GM12878 (cell line): ENCODE measurements around the gene CLDN34. TPM values are rescaled to one million over a fixed set of nuclear protein-coding genes. Genes with fewer than 3 reads are reported as not detected.
A peak's percentile ranks its signal among the peaks of the same experiment; 100 is the strongest.

Source experiments
- ASH2L ChIP-seq: fragments of 300-600, 200-600 bp; sonication (generic); IDR thresholded peaks from 2 replicates; pipeline ENCODE4 v1.6.1; 2017; ENCODE audit warnings: low read depth, mild to moderate bottlenecking, borderline replicate concordance
- BMI1 ChIP-seq: fragments of 450-650 bp; IDR thresholded peaks from 2 replicates; pipeline ENCODE4 v1.6.1; 2016; ENCODE audit warnings: mild to moderate bottlenecking, moderate library complexity, borderline replicate concordance
- CHD2 ChIP-seq: IDR thresholded peaks from 2 replicates; pipeline ENCODE4 v1.6.1; 2011; ENCODE audit warnings: low read depth, low read length, improper control_type of control experiment, borderline replicate concordance
- FOXM1 ChIP-seq: IDR thresholded peaks from 2 replicates; pipeline ENCODE4 v1.6.1; 2012; ENCODE audit warnings: low read depth, mild to moderate bottlenecking, inconsistent platforms, low read length, moderate library complexity
- HDAC6 ChIP-seq: fragments of 200-600 bp; sonication (generic); IDR thresholded peaks from one replicate; pipeline ENCODE4 v1.8.0; 2017; ENCODE audit warnings: antibody characterized with exemption; ENCODE audit not compliant: unreplicated experiment
- HDGF ChIP-seq: fragments of 450-650 bp; IDR thresholded peaks from 2 replicates; pipeline ENCODE4 v1.6.1; 2016; ENCODE audit warnings: antibody characterized with exemption
- IKZF2 ChIP-seq, 2 experiments: fragments of 450-650 bp; IDR thresholded peaks; 2 replicates each; pipeline ENCODE4 v1.6.1; 2017; ENCODE audit warnings: mild to moderate bottlenecking in 2 of 2, moderate library complexity in 2 of 2
- KLF5 ChIP-seq: fragments of 450-650 bp; IDR thresholded peaks from 2 replicates; pipeline ENCODE4 v1.6.1; 2014; ENCODE audit warnings: mild to moderate bottlenecking; ENCODE audit not compliant: partially characterized antibody
- MYB ChIP-seq: fragments of 150-350 bp; IDR thresholded peaks from 2 replicates; pipeline ENCODE4 v1.6.1; 2014; ENCODE audit warnings: mild to moderate bottlenecking, low read depth, low read length, borderline replicate concordance
- NBN ChIP-seq: fragments of 450-650 bp; IDR thresholded peaks from 2 replicates; pipeline ENCODE4 v1.6.1; 2016
- PKNOX1 ChIP-seq: fragments of 450-650 bp; IDR thresholded peaks from 2 replicates; pipeline ENCODE4 v1.6.1; 2016; ENCODE audit warnings: mild to moderate bottlenecking
- POLR2AphosphoS5 ChIP-seq: IDR thresholded peaks from 2 replicates; pipeline ENCODE4 v1.6.1; 2011; ENCODE audit warnings: mild to moderate bottlenecking, low read length, inconsistent platforms
- RB1 ChIP-seq: fragments of 450-650 bp; formaldehyde crosslinking; IDR thresholded peaks from 2 replicates; pipeline ENCODE4 v1.6.1; 2017; ENCODE audit warnings: mild to moderate bottlenecking, borderline replicate concordance
- RELA ChIP-seq: fragments of 450-650 bp; IDR thresholded peaks from 2 replicates; pipeline ENCODE4 v1.8.0; 2014; ENCODE audit warnings: borderline replicate concordance; ENCODE audit not compliant: partially characterized antibody
- REST ChIP-seq: IDR thresholded peaks from 2 replicates; pipeline ENCODE4 v1.6.1; 2012; ENCODE audit warnings: mild to moderate bottlenecking, low read depth, low read length
- SIN3A ChIP-seq: IDR thresholded peaks from 2 replicates; pipeline ENCODE4 v1.6.1; 2012; ENCODE audit warnings: low read depth, low read length, improper control_type of control experiment
- SMAD1 ChIP-seq: fragments of 450-650 bp; IDR thresholded peaks from 2 replicates; pipeline ENCODE4 v1.6.1; 2018; ENCODE audit warnings: mild to moderate bottlenecking, low read depth; ENCODE audit not compliant: partially characterized antibody
- SUPT20H ChIP-seq: IDR thresholded peaks from 2 replicates; pipeline ENCODE4 v1.6.1; 2011; ENCODE audit warnings: low read depth, mild to moderate bottlenecking, low read length, moderate library complexity, borderline replicate concordance; ENCODE audit not compliant: control insufficient read depth
- TARDBP ChIP-seq: IDR thresholded peaks from 2 replicates; pipeline ENCODE4 v1.6.1; 2016; ENCODE audit warnings: borderline replicate concordance
- YY1 ChIP-seq: IDR thresholded peaks from 2 replicates; pipeline ENCODE4 v1.6.1; 2011; ENCODE audit warnings: low read depth, mild to moderate bottlenecking, low read length
- ZNF217 ChIP-seq: fragments of 450-650 bp; IDR thresholded peaks from 2 replicates; pipeline ENCODE4 v1.6.1; 2017; ENCODE audit warnings: antibody characterized with exemption, mild to moderate bottlenecking
- ZSCAN29 ChIP-seq: fragments of 450-650 bp; IDR thresholded peaks from 2 replicates; pipeline ENCODE4 v1.6.1; 2017; ENCODE audit warnings: mild to moderate bottlenecking, moderate library complexity
- polyA plus RNA-seq, 11 experiments: library from polyadenylated mRNA; depleted of rRNA in 4 of 11; unstranded in 6 of 11; stranded (reverse) in 5 of 11; fragments of >200 nt; fragmentation: Nextera tagmentation in 4 of 11; fragmentation: Illumina TruSeq in 1 of 11; extraction: Ambion mirVana in 4 of 11; extraction: Trizol in 1 of 11; gene quantifications; 1 replicate in 1 of 11; 2 replicates in 10 of 11; pipeline versions ENCODE4 v1.2.1 to v1.2.3, GENCODE V29; 2011 to 2016; ENCODE audit warnings: inconsistent platforms in 2 of 11, missing spikeins in 2 of 11, low read depth in 1 of 11
- total RNA-seq, 4 experiments: library from RNA; depleted of rRNA in 3 of 4; stranded (reverse); fragments of >200 nt in 3 of 4; fragmentation: Illumina TruSeq in 1 of 4; extraction: Trizol in 1 of 4; gene quantifications; 2 replicates each; pipeline versions ENCODE4 v1.2.1 to v1.2.3, GENCODE V29; 2013 to 2021
- TF ChIP-seq, protein P1 (sequence below): IDR thresholded peaks from 2 replicates; pipeline ENCODE4 v1.6.1; 2011; ENCODE audit warnings: borderline replicate concordance, low read depth, mild to moderate bottlenecking, moderate library complexity, mixed read lengths, low read length; ENCODE audit not compliant: insufficient read depth; ENCODE audit errors: extremely low read length
- TF ChIP-seq, protein P2 (sequence below): IDR thresholded peaks from 2 replicates; pipeline ENCODE4 v1.6.1; 2011; ENCODE audit warnings: borderline replicate concordance, low read depth, mild to moderate bottlenecking, moderate library complexity, low read length; ENCODE audit not compliant: insufficient read depth, poor library complexity, severe bottlenecking

CLDN34 gene
- total and polyA plus RNA-seq, 10 of the 15 experiments (the other 5 are each of a cell fraction or from before 2014, with no cell fraction given), result not detected

DNA sequence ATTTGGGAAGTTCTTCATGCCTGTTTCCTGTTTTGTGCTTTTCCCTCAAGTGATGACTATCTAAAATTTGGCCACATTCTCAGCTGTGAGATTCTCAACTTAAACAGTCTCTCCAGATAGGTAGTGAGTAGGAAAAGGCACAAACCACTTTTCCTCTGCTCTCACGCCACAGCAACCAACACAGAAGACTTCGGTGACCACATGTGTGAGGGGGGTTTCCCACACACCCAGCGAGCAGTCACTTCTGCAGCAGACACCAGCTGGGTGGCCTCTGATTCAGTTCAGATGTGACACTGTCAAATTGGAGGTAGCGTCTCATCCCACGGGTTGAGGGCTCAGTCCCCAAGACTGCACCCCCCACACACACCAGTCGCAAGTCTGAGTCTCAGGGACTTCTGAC lies 25.1 kb upstream of the CLDN34 start (continued):
- no peak for TF ChIP-seq REST
- no peak for TF ChIP-seq SUPT20H
- no peak for TF ChIP-seq ZSCAN29
- 0 out of 2 replicates have a peak, but pooled peaks have one; percentile 23 for TF ChIP-seq NBN
- no peak; the same call in 1 of the 2 replicates for TF ChIP-seq BMI1
- no peak; the same call in 1 of the 2 replicates for TF ChIP-seq CHD2
- TF ChIP-seq, protein P1, sequence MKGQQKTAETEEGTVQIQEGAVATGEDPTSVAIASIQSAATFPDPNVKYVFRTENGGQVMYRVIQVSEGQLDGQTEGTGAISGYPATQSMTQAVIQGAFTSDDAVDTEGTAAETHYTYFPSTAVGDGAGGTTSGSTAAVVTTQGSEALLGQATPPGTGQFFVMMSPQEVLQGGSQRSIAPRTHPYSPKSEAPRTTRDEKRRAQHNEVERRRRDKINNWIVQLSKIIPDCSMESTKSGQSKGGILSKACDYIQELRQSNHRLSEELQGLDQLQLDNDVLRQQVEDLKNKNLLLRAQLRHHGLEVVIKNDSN, result no peak
- TF ChIP-seq FOXM1, result peak; percentile 89
- 0 out of 2 replicates have a peak, but pooled peaks have one; percentile 10 for TF ChIP-seq YY1
- TF ChIP-seq, protein P2, sequence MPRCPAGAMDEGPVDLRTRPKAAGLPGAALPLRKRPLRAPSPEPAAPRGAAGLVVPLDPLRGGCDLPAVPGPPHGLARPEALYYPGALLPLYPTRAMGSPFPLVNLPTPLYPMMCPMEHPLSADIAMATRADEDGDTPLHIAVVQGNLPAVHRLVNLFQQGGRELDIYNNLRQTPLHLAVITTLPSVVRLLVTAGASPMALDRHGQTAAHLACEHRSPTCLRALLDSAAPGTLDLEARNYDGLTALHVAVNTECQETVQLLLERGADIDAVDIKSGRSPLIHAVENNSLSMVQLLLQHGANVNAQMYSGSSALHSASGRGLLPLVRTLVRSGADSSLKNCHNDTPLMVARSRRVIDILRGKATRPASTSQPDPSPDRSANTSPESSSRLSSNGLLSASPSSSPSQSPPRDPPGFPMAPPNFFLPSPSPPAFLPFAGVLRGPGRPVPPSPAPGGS, result peak; percentile 98
- TF ChIP-seq KLF5, result no peak
- peak; percentile 28 for TF ChIP-seq SMAD1
- no peak for TF ChIP-seq HDGF
- TF ChIP-seq RB1, result no peak
- TF ChIP-seq IKZF2 (IDR thresholded peaks at IDR 0.05), result peak; percentile 92 to 95
- TF ChIP-seq TARDBP, result peak; percentile 25; the same call in 1 of the 2 replicates
- no peak for TF ChIP-seq ASH2L
- no peak for TF ChIP-seq ZNF217
- TF ChIP-seq PKNOX1, result peak; percentile 54
- TF ChIP-seq POLR2AphosphoS5, result peak; percentile 39; the same call in 1 of the 2 replicates
- no peak for TF ChIP-seq HDAC6
- peak; percentile 88 for TF ChIP-seq RELA
- no peak for TF ChIP-seq SIN3A
- no peak for TF ChIP-seq MYB
